Measurements from ENCODE around the gene GPR146.
A peak's percentile ranks its signal among the peaks of the same experiment; 100 is the strongest.

The GPR146 gene

DNA sequence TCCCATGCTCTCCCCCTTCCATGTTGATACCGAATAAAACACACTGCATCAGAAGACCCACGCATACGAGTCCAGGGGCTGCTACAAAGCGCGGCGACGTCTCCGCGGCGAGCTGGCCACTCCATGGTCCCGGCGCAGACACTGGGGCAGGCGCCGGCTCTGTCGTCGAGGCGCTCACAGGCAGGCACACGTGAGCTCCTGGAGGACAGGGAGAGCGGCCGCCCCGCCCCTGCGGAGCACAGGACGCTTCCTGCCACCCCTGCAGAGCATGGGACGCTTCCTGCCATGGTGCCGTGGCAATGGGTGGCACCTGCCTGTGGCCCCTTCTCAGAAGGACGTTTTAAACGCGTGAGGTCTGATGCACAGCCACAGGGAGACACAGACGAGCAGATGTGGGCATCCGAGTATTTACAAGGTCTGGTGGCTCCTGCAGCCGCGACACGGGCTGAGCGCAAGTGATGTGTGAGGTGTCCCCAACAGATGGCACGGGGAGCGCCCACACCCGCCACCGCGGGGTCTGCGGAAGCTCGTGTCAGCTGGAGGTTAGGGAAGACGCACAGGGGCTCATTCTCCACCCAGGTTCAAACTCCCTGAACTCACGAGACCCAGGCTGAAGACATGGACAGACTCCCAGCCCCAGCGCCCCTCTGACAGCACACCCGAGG is 21.4 kb upstream of the GPR146 start:
- Histone ChIP-seq H3K9ac (ENCODE audit: low read length) (no peak overlapping the region; the same call in 1 of the 2 replicates), H3K27ac (ENCODE audit: low read depth, low read length, poor library complexity, severe bottlenecking) (peak overlapping the region; percentile 66), H3K9me3 (ENCODE audit: low read length) (no peaks in the 10 kb centered on the region), H3K9me2 (ENCODE audit: low read depth, low read length) (no peaks in the 10 kb centered on the region), H4K20me1 (ENCODE audit: insufficient read depth, low read length) (no peaks in the 10 kb centered on the region), H3K27me3 (ENCODE audit: insufficient read depth, low read length) (0 out of 2 replicates have a peak, but pooled peaks cover 4% of the 10 kb centered on the region), H3K4me3 (ENCODE audit: low read depth, low read length, poor library complexity, severe bottlenecking) (no peak overlapping the region), H3K79me2 (ENCODE audit: insufficient read depth, low read length) (no peaks in the 10 kb centered on the region), H3F3A (ENCODE audit: insufficient read depth, low read length) (no peaks in the 10 kb centered on the region), H3K4me2 (ENCODE audit: low read length) (peak overlapping the region; percentile 47; the same call in 1 of the 2 replicates), H3K36me3 (ENCODE audit: insufficient read depth, low read length) (no peaks in the 10 kb centered on the region), H2AFZ (ENCODE audit: low read length) (no peak overlapping the region), H3K4me1 (ENCODE audit: insufficient read depth, low read length, severe bottlenecking) (peaks cover 51% of the 10 kb centered on the region)
- TF ChIP-seq, protein P1, sequence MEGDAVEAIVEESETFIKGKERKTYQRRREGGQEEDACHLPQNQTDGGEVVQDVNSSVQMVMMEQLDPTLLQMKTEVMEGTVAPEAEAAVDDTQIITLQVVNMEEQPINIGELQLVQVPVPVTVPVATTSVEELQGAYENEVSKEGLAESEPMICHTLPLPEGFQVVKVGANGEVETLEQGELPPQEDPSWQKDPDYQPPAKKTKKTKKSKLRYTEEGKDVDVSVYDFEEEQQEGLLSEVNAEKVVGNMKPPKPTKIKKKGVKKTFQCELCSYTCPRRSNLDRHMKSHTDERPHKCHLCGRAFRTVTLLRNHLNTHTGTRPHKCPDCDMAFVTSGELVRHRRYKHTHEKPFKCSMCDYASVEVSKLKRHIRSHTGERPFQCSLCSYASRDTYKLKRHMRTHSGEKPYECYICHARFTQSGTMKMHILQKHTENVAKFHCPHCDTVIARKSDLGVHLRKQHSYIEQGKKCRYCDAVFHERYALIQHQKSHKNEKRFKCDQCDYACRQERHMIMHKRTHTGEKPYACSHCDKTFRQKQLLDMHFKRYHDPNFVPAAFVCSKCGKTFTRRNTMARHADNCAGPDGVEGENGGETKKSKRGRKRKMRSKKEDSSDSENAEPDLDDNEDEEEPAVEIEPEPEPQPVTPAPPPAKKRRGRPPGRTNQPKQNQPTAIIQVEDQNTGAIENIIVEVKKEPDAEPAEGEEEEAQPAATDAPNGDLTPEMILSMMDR (IDR thresholded peaks at IDR 0.05; ENCODE audit: low read length): no peak
- TF ChIP-seq EZH2 (IDR thresholded peaks at IDR 0.05; ENCODE audit: borderline replicate concordance, low read length): no peak

DNA sequence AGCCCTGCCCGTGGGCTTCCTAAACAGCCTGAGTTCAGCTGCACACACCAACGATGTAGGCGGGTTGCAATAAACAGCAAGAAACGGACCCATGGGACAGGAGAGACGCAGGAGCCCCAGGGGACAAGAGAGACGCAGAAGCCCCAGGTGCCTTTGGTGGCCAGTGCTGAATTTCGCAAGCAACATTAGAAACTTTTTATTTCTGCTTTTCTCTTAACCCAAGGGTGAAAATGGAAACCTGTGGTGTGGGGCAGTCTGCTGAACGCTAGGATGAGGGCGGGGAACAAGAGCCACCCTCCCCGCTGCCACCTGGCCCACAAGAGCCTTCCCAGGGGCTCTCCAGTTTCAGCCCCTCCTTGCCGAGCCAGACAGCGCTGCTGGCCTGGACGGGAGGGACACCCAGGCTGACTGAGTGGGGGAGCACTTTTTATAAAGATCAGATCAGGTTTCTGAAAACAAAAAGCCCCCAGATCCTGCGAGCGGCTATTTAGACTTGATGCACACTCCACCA is 20.0 kb upstream of the GPR146 start:
- Histone ChIP-seq H3K4me1 (ENCODE audit: insufficient read depth, low read length, severe bottlenecking) (peaks cover 62% of the 10 kb centered on the region), H3K27ac (ENCODE audit: low read depth, low read length, poor library complexity, severe bottlenecking) (peak overlapping the region; percentile 66), H3K9me2 (ENCODE audit: low read depth, low read length) (no peaks in the 10 kb centered on the region), H3K9me3 (ENCODE audit: low read length) (no peaks in the 10 kb centered on the region), H3K36me3 (ENCODE audit: insufficient read depth, low read length) (no peaks in the 10 kb centered on the region), H3K79me2 (ENCODE audit: insufficient read depth, low read length) (no peaks in the 10 kb centered on the region), H3F3A (ENCODE audit: insufficient read depth, low read length) (no peaks in the 10 kb centered on the region), H3K4me2 (ENCODE audit: low read length) (peak overlapping the region; percentile 65; the same call in 1 of the 2 replicates), H3K9ac (ENCODE audit: low read length) (no peak overlapping the region; the same call in 1 of the 2 replicates), H2AFZ (ENCODE audit: low read length) (no peak overlapping the region), H4K20me1 (ENCODE audit: insufficient read depth, low read length) (no peaks in the 10 kb centered on the region), H3K4me3 (ENCODE audit: low read depth, low read length, poor library complexity, severe bottlenecking) (peak overlapping the region; percentile 66), H3K27me3 (ENCODE audit: insufficient read depth, low read length) (0 out of 2 replicates have a peak, but pooled peaks cover 4% of the 10 kb centered on the region)
- TF ChIP-seq EZH2 (IDR thresholded peaks at IDR 0.05; ENCODE audit: borderline replicate concordance, low read length): no peak
- TF ChIP-seq, protein P1 (IDR thresholded peaks at IDR 0.05; ENCODE audit: low read length): no peak

DNA sequence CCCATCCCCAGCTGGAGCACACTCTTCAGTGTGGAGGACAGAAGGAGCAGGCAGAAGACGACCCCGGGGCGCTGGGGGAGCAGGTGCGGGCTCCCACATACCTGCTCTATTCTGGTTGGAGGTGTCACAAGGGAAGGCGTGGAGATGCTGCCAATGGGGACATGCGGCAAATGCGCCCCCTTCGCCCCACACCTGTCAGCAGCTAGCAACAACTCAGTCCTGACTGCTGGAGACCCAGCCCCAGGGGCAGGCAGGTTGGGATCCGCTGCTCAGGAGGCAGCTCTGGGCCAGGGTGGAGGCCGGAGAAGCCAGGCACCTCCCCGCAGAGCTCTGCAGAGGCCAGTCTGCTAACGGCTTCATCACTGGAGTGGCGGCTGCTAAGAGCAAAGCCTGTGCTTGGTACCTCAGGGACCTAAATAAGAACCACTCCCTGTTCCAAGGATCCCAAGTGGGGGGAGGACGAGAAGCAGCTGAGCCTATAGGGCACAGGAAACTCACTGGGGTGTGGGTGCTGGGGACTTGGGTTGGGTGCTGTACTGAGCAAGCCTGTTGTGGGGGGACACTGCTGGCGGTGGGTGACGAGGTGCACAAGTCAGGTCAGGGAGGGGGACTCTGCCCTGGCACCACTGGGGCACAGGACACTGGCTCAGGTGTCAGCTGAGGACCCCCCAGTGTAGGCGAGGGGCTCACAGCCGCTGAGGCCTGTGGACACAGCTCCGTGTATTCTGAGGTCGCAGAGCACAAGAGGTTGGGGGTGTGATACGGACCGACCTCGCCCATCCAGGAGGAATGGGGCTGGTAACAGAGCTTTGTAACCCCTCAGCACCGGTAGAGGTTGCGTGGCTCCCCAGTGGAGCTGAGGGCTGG is 19.2 kb upstream of the GPR146 start:
- Histone ChIP-seq H3K4me1 (ENCODE audit: insufficient read depth, low read length, severe bottlenecking) (peaks cover 69% of the 10 kb centered on the region), H3K9ac (ENCODE audit: low read length) (peak overlapping the region; percentile 21; the same call in 1 of the 2 replicates), H3K4me2 (ENCODE audit: low read length) (peak overlapping the region; percentile 65; the same call in 1 of the 2 replicates), H3K27ac (ENCODE audit: low read depth, low read length, poor library complexity, severe bottlenecking) (peak overlapping the region; percentile 66), H3K9me3 (ENCODE audit: low read length) (no peaks in the 10 kb centered on the region), H2AFZ (ENCODE audit: low read length) (no peak overlapping the region), H4K20me1 (ENCODE audit: insufficient read depth, low read length) (no peaks in the 10 kb centered on the region), H3K36me3 (ENCODE audit: insufficient read depth, low read length) (no peaks in the 10 kb centered on the region), H3K79me2 (ENCODE audit: insufficient read depth, low read length) (no peaks in the 10 kb centered on the region), H3K4me3 (ENCODE audit: low read depth, low read length, poor library complexity, severe bottlenecking) (peak overlapping the region; percentile 66), H3K9me2 (ENCODE audit: low read depth, low read length) (no peaks in the 10 kb centered on the region), H3K27me3 (ENCODE audit: insufficient read depth, low read length) (0 out of 2 replicates have a peak, but pooled peaks cover 4% of the 10 kb centered on the region), H3F3A (ENCODE audit: insufficient read depth, low read length) (no peaks in the 10 kb centered on the region)
- TF ChIP-seq, protein P1 (IDR thresholded peaks at IDR 0.05; ENCODE audit: low read length): no peak
- no peak for TF ChIP-seq EZH2 (IDR thresholded peaks at IDR 0.05; ENCODE audit: borderline replicate concordance, low read length)
